Skin epidermis (tissue), 12 donors: ENCODE results near the gene PSMG3.

ENCODE experiments used
- H3K27ac ChIP-seq, 21 experiments: fragments of 200-600 bp; sonication (generic) in 11 of 21; one replicate each; pipeline ENCODE4 v1.5.0; 2020; ENCODE audit warnings: mild to moderate bottlenecking in 3 of 21, inconsistent platforms in 2 of 21, moderate library complexity in 2 of 21
- H3K4me3 ChIP-seq, 7 experiments: fragments of 200-600 bp; sonication (generic) in 2 of 7; one replicate each; pipeline ENCODE4 v1.5.0; 2020; ENCODE audit warnings: inconsistent platforms in 2 of 7, mild to moderate bottlenecking in 2 of 7, moderate library complexity in 1 of 7

PSMG3 gene

DNA sequence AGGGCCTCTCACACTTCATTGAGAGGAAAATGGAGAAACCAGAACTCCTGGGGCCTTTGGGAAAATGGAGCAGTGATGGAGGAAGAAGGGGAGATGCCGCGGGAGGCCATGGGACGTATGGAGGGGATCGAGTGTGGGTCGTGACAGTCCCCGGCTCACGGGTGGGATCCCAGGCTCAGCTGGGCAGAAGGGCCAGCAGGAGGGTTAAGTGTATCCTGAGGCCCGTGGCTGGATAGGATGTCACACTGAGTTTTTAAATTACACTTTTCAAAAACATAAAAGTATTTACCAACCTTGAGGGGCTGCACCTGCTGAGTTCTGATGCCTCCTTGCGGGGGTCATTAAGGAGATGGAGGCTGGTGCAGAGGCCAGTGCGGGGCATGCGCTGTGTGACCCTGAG, 28.0 kb upstream of the PSMG3 start:
- H3K4me3 ChIP-seq, result no peak overlapping the region
- H3K27ac ChIP-seq, result no peak overlapping the region

DNA sequence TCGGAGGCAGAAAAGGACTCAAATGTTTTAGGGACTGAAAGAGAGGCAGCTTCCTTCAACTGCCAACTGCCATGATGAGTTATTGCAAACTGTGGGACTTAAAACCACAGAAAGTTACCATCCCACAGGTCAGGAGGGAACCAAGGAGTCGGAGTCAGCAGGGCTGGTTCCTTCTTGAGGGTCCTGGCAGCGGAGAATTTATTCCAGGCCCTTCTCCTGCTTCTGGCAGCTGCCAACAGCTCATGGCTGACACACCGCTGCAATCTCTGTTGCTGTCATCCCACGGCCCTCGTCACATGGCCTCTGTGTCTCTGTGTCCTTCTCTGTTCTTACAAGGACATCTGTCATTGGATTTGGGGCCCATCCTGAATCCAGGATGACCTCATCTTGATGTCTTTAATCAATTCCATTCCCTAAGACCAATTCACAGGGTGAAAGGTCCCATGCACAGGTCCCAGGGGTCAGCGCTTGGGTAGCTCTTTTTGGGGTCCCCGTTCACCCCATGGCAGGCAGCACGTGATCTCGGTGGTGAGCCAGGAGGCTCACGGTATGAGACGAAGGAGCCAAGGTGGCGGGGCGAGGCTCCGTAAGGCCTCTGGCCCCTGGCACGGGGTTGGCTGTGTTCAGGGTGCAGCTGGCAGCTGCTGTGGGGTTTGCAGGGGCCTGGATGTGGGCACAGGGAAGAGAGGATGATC, 27.4 kb upstream of the PSMG3 start:
- Histone ChIP-seq H3K27ac (no peak overlapping the region), H3K4me3 (no peak overlapping the region)

DNA sequence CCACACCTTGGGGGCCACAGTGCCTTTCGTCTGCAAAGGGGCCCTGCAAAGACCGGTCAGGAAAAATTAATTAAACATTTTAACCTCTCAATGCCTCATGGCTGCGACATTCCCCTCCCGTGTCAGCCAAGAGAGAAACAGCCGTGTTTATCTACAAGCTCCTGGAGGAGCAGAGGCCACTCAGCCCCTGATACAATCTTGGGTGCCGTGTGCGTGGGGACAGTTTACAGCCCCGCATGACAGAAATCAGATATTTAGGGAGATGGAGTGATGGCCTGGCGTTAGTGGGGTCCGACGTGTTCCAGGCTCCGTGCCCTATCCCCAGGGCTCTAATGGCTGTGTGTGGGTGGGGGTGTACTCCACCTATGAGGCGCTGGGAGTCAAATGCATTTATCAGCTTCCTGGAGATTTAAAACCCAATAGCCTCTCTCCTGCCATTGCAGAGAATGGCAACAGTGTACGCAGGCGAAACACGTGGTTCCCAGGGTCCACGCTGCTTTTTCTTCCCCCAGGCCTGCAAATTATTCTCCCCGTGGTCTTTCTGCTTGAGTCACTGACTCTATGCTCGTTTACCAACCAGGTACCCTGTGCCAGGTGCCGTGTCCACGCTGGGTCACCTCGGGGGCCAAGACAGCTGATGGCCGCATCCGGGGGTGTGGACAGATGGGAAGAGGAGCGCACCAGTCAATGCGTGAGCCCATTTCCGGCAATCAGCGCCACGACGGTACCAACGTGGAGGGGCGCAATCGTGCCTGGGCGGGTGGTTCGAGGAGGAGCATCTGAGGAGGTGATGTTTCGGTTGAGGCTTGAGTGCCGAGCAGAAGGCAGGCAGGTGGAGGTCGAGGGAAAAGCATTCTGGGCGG, 26.6 kb upstream of the PSMG3 start:
- H3K4me3 ChIP-seq, result no peak overlapping the region
- no peak overlapping the region for H3K27ac ChIP-seq

DNA sequence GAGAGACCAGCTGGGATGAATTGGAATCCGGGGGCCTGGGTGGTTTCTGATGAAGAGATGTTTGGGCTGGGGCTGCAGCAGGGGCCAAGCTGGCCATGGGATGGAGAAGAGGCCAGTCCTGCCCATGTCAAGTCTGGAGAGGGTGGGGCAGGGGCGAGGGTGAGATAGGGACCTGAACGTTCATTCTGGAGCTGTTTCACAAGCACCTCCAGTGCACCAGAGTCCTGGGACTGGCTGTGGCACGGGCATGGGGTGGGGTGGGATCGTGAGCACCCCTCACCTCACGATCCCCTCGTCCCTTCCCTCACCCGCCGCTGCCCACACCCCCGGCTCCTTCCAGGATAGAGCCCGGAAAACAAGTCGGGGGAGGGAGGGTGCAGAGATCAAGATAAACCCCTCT, 25.8 kb upstream of the PSMG3 start:
- H3K27ac ChIP-seq, result no peak overlapping the region
- no peak overlapping the region for H3K4me3 ChIP-seq

DNA sequence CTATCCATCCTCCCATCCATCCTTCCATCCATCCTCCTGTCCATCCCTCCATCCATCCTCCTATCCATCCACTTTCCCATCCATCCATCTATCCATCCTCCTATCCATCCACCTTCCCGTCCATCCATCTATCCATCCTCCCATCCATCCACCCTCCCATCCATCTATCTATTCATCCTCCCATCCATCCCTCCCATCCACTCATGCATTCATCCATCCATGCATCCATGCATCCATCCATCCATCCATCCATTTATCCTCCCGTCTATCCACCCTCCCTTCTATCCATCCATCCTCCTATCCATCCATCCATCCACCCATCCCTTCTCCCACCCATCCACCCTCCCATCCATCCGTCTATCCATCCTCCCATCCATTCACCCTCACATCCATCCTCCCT, 25.2 kb upstream of the PSMG3 start:
- H3K27ac ChIP-seq, result no peak overlapping the region
- no peak overlapping the region for H3K4me3 ChIP-seq

DNA sequence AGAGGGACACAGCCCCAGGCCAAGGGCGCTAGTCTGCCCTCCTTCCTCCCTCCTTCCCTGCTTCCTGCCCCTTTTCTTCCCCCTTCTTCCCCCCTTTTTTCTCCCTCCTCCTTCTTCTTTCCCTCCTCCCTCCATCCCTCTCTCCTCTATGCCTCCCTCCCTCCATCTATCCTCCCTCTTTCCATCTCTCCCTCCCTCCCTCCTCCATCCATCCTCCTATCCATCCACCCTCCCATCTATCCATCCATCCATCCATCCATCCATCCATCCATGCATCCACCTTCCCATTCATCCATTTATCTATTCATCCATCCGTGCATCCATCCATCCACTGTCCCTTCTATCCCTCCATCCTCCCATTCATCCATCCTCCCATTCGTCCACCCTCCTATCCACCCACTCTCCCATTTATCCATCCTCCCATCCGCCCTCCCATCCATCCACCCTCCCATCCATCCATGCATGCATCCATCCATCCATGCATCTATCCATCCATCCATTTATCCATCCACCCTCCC, 24.1 kb upstream of the PSMG3 start:
- Histone ChIP-seq H3K27ac (no peak overlapping the region), H3K4me3 (no peak overlapping the region)

DNA sequence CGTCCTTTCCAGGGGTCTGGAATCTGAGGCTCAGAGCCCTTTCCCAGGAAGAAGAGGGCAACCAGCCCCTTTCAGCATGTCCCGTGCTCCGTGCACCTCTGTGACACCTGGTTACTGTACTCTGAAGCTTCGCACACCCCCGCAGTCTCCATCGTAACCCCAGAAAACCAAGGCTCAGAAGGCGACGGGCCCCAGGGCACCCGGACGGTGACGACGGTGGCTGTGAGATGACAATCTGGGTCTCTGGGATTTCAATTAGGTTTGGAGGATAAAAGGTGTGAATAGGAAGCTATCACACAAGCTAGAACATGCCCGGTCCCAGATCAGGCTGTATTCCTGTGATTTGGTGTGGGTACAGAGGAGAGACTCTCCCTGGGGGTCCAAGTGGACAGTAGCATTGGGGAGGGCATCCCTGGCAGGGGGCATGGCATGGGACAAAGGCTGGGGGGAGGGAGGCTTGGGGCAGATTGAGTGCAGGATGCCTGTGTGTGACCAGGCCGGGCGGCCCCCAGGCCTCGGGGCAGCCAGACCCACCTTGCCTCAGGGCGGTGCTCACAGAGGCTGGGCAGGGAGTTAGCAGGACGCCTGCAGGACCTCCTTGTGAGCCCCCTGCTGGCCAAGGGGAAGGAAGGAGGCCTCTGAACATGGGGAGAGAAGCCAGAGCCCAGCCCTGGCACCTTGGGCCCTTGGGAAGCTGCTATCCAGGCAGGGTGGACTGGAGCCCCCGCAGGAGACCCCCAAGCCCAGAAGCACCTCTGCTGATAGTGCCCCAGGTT, 23.4 kb upstream of the PSMG3 start:
- no peak overlapping the region for H3K27ac ChIP-seq

DNA sequence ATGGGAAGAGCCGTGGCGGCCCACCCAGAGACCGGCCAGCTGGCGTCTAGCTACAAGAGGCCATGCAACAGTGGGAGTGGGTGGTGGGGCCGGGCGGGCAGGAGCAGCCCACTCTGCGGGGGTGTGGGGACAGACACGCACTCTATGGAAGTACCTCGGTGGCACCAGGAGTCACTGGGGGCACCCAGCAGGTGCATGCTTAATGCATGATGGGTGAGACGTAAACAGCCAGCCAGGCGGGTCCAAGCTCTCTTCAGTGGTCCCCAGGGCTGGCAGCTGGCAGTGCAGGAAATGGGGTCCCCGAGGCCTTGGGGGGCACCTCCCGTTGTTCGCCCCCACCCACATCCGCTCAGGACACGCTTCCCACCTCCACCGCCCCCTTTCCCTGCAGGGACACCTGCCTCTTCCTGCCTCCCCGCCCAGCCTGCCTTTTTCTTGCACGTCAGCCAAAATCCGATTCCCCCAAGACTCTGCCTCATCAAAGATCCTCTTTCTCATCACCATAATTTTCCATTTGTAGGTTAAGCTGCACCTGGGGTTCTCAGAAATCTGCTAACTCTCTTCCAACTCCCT, 22.6 kb upstream of the PSMG3 start:
- no peak overlapping the region for H3K27ac ChIP-seq
- no peak overlapping the region for H3K4me3 ChIP-seq

More for the DNA sequence above, 23.4 kb upstream of the PSMG3 start:
- H3K4me3 ChIP-seq, result no peak overlapping the region

DNA sequence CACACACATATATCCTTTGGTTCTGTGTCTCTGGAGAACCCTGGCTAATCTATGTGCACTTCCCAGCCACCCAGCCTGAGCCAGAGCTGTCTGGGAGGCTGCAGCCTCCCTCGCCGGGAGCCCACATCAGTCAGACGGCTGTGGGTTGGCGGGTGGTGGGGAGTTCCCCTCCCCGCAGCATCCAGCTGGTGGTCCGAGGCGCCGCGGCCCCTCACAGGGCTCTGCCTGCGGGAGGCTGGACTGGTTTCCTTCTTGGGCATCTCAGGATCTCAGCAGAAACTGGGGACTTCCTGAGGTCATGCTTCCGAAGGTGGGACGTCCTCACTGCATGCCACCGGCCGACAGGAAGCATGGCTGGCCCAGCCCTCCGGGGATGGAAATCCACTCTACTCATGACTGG, 22.0 kb upstream of the PSMG3 start:
- H3K4me3 ChIP-seq, result no peak overlapping the region
- no peak overlapping the region for H3K27ac ChIP-seq

DNA sequence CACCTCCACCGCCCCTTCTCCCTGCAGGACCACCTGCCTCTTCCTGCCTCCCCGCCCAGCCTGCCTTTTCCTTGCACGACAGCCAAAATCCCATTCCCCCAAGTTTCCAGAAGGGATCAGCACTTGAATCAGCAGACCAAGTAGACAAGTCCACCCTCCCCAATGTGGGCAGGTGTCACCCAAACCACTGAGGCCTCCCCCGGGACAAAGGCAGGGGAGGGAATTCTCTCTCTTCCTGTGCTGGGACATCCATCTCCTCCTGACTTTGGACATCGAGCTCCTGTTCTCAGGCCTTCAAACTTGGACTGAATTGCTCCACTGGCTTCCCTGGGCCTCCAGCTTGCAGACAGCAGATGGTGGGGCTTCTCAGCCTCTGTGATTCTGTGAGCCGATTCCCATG, 21.6 kb upstream of the PSMG3 start:
- no peak overlapping the region for H3K27ac ChIP-seq
- no peak overlapping the region for H3K4me3 ChIP-seq

DNA sequence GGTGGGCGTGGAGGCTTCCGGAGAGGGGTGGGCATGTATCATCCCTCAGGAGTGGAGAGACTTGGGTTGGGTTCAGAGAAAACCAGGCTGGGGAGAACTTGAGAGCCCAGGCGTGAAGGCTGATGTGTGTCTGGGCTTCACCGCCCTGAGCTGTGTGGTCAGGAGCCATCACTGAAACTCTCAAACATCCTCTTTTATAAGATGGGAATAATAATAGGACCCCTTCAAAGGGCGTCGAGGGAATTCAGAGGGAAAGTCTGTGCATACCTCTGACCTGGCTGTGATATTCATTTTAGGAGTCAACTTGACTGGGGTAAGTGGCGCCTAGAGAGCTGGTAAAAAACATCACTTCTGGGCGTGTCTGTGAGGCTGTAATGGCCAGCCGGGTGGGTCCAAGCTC, 21.1 kb upstream of the PSMG3 start:
- Histone ChIP-seq H3K4me3 (no peak overlapping the region), H3K27ac (no peak overlapping the region)

DNA sequence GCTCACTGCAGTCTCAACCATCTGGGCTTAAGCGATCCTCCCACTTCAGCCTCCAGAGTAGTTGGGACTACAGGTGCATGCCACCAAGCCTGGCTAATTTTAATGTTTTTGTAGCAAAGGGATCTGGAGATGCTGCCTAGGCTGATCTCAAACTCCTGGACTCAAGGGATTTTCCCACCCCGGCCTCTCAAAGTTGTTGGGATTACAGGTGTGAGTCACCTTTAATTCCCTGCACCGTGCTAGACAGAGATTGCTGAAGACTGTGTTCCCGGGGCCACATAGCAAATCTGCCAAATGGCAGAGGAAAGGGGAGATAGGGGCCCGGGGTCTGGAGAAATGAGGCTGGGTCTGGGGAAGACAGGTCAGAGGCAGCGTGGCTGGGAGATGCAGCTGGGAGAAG, 20.6 kb upstream of the PSMG3 start:
- no peak overlapping the region for H3K4me3 ChIP-seq
- no peak overlapping the region for H3K27ac ChIP-seq

DNA sequence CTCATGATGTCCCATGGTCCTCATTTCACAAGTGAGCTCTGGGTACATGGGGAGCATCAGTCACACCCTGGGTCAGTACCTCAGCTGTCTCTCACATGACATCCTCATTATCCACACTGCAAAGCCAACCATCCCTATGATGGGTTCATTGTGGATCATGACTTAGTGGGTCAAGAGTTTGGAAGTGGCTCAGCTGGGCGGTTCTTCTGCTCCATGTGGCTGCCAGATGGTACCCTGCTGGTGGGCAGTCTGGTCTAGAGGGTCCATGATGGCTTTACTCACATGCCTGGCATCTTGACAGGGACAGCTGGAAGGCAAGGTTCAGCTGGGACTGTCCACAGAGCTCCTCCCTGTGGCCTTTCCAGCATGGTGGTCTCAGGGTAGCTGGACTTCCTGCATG, 19.1 kb upstream of the PSMG3 start:
- Histone ChIP-seq H3K27ac (no peak overlapping the region), H3K4me3 (no peak overlapping the region)

DNA sequence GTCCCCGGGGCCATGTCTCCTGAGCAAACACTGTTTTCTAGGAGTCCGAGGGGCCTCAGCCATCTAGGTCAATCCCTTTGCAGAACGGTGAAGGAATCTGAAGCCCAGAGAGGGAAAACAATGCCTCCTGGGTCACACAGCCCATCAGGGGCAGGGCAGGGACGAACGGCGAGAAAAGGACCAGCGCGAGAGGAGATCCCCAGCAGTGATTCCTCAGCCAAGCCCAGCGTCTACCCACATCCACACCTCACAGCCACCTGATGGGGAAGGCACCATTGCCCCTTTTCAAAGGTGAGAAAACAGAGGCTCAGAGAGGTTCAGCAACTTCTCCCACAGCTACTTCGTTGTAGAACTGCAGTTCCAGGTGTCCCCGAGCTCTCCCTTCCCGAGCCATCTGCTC, 17.9 kb upstream of the PSMG3 start:
- H3K27ac ChIP-seq, result no peak overlapping the region
- H3K4me3 ChIP-seq, result no peak overlapping the region

DNA sequence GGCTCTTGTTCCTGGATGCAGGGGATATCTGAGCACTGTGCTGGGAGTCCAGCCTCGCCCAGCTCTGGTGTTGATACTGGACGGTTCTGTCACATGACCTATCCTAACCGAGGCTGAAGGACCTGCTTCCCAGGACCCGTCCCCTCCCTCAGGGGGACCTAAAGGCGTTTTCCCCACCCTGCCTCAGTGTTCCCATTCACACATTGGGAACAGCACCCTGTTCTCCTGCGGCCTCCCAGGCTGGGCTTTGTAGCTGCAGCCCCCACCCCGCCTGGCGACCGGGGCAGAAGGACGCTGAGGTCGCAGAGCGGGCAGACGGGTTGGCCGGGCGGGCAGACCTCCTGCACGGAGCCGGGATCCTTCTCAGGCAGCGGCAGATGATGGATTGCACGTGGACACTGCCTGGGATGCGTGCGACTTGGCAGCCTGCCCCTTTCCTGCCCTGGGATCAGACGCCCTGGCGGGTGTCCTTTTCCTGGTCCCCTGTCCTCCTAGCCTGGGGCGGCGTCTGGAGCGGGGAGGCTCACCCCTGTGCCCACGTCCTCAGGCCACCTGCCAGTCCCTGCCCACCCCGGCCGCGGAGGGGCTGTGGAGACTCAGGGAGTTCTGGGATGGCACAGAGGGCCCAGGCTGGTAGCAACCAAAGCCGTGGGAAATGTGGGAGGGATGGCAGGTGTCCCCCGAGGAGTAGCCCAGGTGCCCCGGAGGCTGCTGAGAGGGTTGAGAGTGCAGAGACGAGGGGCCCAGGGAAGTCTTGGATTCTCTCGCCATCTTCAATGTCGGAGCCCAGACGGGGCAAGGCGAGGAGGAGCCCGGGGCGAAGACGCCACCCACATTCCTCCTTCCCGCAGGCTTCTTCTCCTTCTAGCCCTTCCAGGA, 17.2 kb upstream of the PSMG3 start:
- no peak overlapping the region for H3K4me3 ChIP-seq
- H3K27ac ChIP-seq, result no peak overlapping the region

DNA sequence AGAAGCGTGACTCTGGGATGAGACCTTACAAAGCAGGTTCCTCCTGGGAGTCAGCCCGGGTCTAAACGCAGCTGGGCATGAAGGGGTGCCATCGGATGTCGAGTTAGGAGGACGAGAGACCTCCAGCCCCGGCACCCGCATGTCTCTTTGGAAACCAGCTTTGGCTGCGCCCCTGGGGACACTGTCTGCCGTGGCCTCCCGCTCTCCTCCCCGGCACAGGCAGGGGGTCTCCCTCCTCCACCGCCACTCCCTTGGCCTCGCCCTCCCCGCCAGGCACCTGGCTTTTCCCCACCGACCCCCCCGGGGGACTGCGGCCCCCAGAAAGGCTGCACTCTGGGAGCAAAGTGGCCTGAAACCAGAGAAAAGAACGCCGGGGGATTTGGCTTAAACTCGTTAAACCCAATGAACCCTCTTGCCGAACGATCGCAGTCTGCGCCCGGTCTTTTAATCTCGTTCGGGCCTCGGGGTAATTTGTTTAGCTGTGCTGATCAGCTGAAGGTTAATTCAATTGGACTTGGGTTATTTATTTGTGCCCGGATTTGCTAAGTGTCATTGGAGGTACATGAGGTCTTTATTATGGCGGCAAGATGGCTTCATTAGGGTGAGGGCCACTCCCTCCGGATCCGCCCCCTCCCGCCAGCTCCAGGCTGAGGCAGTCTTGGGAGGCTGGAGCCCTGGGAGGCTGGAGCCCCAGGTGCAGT, 16.4 kb upstream of the PSMG3 start:
- Histone ChIP-seq H3K4me3 (no peak overlapping the region), H3K27ac (no peak overlapping the region)

DNA sequence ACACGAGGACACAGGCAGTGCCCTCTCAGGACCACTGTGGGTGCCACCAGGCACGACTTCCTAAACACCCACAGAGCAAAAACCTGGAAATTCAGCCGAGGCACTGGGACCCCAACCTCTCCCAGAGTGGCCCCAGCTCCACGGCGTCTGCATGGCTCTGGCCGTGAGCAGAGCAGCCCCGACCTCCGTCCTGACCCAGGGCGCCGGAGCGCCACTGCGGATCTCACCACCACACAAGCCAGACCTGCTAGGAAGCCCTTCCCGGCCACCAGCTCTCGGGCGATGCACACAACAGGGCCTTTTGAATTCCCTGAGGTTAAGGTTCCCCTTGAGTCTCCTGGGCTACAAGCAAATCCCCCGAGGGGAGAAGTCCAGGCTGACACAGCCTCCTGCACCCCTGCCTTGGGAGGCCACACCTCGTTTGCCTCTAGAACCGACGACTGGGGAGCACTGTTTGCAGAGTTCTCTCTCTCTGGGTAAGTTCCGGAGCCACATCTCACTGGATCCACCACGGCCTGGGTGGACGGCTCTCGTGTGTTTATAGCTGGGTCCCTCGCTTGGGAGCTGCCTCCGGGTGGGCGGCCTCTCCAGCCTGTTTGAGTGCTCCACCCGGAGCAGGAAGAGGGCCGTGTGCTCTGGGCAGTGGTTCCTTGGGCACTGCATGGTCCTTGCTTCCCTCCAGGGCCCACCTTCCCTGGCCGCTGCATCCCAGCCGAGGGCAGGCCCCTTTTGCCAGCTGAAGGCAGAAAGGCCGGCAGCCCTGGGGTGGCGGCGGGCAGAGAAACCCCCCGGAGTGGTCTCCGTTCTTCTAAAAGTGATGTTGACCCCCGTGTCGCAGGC, 15.5 kb upstream of the PSMG3 start:
- no peak overlapping the region for H3K27ac ChIP-seq
- H3K4me3 ChIP-seq, result no peak overlapping the region

DNA sequence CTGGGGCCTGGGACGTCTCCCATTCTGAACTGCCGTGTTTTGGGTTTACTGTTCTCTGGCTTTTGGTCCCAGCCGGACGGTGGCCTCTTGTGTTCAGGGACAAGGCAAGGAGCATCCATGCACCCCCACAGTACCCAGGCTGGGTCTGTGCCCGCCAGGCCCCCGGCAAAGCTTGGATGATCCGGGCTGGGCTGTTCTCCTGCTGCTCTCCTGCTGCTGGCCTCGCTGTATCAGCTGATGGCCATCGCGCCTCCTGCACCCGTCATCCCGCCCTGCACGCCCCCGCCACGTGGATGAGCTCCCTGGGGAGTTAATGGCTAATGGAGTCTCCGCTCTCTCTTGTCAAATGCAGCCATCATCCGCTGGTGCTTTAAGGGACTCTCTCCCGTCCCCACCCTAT, 14.9 kb upstream of the PSMG3 start:
- Histone ChIP-seq H3K4me3 (no peak overlapping the region), H3K27ac (no peak overlapping the region)
